PC-3 (cell line): ENCODE measurements around the gene OVOL2. TPM values are rescaled to one million over a fixed set of nuclear protein-coding genes. Genes with fewer than 3 reads are reported as not detected.

Experiments
- ATAC-seq: fragments of 200-7000 bp; cut with Tn5 transposase; 2 replicates; pipeline ENCODE4 v1.9.1; 2020; ENCODE audit warnings: mild to moderate bottlenecking, moderate library complexity
- BruUV-seq: library from RNA; stranded (reverse); fragments of 400-500 nt; replicated peaks from 2 replicates; lab custom pipeline; 2021; lab: Mats Ljungman, UMichigan
- CTCF ChIA-PET: fragments of 300-600 bp; sonication (Branson Sonifier 250); formaldehyde crosslinking; loops from one replicate; lab custom pipeline; 2022; ENCODE audit warnings: antibody characterized with exemption; lab: Charles Lee
- POLR2A ChIA-PET: fragments of 300-600 bp; sonication (Branson Sonifier 250); formaldehyde crosslinking; loops from one replicate; lab custom pipeline; 2022; ENCODE audit warnings: antibody characterized with exemption; ENCODE audit not compliant: unreplicated experiment; lab: Charles Lee
- DNase-seq: peaks from one replicate; pipeline ENCODE4 v3.0.0-alpha.2; 2015
- H2AFZ ChIP-seq: fragments of 300-600 bp; sonication (generic); 2 replicates; pipeline ENCODE4 v1.6.0; 2016; ENCODE audit warnings: antibody characterized with exemption, low read length
- H3F3A ChIP-seq: fragments of 300-600 bp; sonication (generic); one replicate; pipeline ENCODE4 v1.6.0; 2017; ENCODE audit warnings: antibody characterized with exemption, low read length, control low read depth, mild to moderate bottlenecking; ENCODE audit not compliant: unreplicated experiment
- H3K27ac ChIP-seq: fragments of 300-600 bp; sonication (generic); 2 replicates; pipeline ENCODE4 v1.5.1; 2016; ENCODE audit warnings: mild to moderate bottlenecking, low read length
- H3K27me3 ChIP-seq: fragments of 300-600 bp; sonication (generic); 2 replicates; pipeline ENCODE4 v1.6.1; 2016; ENCODE audit warnings: low read length, mixed read lengths
- H3K36me3 ChIP-seq: fragments of 300-600 bp; sonication (generic); 2 replicates; pipeline ENCODE4 v1.6.1; 2016; ENCODE audit warnings: low read depth, mixed run types, low read length, mixed read lengths
- H3K4me1 ChIP-seq: fragments of 300-600 bp; sonication (generic); 2 replicates; pipeline ENCODE4 v1.5.1; 2016; ENCODE audit warnings: low read length; ENCODE audit not compliant: insufficient read depth
- H3K4me2 ChIP-seq: fragments of 300-600 bp; sonication (generic); 2 replicates; pipeline ENCODE4 v1.6.0; 2016; ENCODE audit warnings: low read length
- H3K4me3 ChIP-seq: fragments of 300-600 bp; sonication (generic); 2 replicates; pipeline ENCODE4 v1.5.1; 2016; ENCODE audit warnings: mild to moderate bottlenecking, low read length, mixed read lengths
- H3K79me2 ChIP-seq: fragments of 300-600 bp; sonication (generic); 2 replicates; pipeline ENCODE4 v1.6.1; 2017; ENCODE audit warnings: low read length, mixed read lengths
- H3K9ac ChIP-seq: fragments of 300-600 bp; sonication (generic); 2 replicates; pipeline ENCODE4 v1.6.0; 2016; ENCODE audit warnings: mild to moderate bottlenecking, low read length
- H3K9me2 ChIP-seq: fragments of 300-600 bp; sonication (generic); replicated peaks from 2 replicates; pipeline ENCODE4 v1.6.1; 2016; ENCODE audit warnings: mixed run types, low read length, mixed read lengths
- H3K9me3 ChIP-seq: fragments of 300-600 bp; sonication (generic); 2 replicates; pipeline ENCODE4 v1.6.1; 2016; ENCODE audit warnings: low read length, mixed read lengths
- H4K20me1 ChIP-seq: fragments of 300-600 bp; sonication (generic); 2 replicates; pipeline ENCODE4 v1.6.1; 2016; ENCODE audit warnings: low read length, mixed read lengths
- EZH2 ChIP-seq: fragments of 300-600 bp; sonication (generic); IDR thresholded peaks from one replicate; pipeline ENCODE4 v1.6.1; 2017; ENCODE audit warnings: antibody characterized with exemption, mild to moderate bottlenecking, low read length; ENCODE audit not compliant: unreplicated experiment
- EZH2phosphoT487 ChIP-seq: fragments of 300-600 bp; sonication (generic); IDR thresholded peaks from 2 replicates; pipeline ENCODE4 v1.6.1; 2018; ENCODE audit warnings: mild to moderate bottlenecking, antibody characterized with exemption, low read length, borderline replicate concordance
- intact Hi-C: fragments of 100-400 bp; cut with micrococcal nuclease; formaldehyde crosslinking; loops from 2 replicates; pipeline ENCODE4 v1.9.0; 2023
- total RNA-seq: library from RNA; depleted of rRNA; stranded (reverse); fragments of >200 nt; gene quantifications from 2 replicates; pipeline ENCODE4 v1.2.3, GENCODE V29; 2014
- TF ChIP-seq, protein P1 (sequence below): fragments of 300-600 bp; sonication (generic); conservative IDR thresholded peaks from 2 replicates; pipeline ENCODE4 v1.5.1; 2017; ENCODE audit warnings: antibody characterized with exemption, low read depth, mild to moderate bottlenecking, low read length

The OVOL2 gene
- total RNA-seq, 1 experiment from 2014 or later: 23.1 TPM

DNA sequence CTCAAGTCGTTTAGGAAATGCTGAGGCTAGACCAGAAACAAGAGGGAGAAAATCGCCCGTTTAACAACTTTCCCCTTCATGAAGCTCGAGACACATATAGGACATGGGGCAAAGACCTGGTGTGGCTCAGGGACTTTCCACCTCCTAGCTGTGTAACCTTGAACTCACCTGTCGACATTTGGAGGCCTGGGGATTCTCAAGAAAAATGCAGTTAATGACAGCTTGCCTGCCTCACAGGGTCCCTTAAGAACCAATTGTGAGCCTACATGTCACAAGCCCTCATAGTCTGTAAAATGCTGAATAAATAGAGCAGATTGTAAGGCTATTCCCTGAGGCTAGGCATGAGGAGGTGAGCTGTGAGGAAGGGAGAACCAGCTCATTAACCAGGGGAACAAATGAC, 53.8 kb downstream of the OVOL2 start:
- Histone ChIP-seq H3F3A (no peaks in the 10 kb centered on the region), H3K79me2 (no peaks in the 10 kb centered on the region), H3K9me3 (no peaks in the 10 kb centered on the region), H3K9ac (no peak overlapping the region), H3K4me2 (no peak overlapping the region), H3K27ac (no peak overlapping the region), H3K36me3 (no peaks in the 10 kb centered on the region), H3K4me3 (no peak overlapping the region), H3K9me2 (no peaks in the 10 kb centered on the region), H2AFZ (no peak overlapping the region), H3K4me1 (peaks cover 10% of the 10 kb centered on the region), H4K20me1 (no peaks in the 10 kb centered on the region), H3K27me3 (no peaks in the 10 kb centered on the region)
- TF ChIP-seq EZH2: no peak
- TF ChIP-seq, protein P1, sequence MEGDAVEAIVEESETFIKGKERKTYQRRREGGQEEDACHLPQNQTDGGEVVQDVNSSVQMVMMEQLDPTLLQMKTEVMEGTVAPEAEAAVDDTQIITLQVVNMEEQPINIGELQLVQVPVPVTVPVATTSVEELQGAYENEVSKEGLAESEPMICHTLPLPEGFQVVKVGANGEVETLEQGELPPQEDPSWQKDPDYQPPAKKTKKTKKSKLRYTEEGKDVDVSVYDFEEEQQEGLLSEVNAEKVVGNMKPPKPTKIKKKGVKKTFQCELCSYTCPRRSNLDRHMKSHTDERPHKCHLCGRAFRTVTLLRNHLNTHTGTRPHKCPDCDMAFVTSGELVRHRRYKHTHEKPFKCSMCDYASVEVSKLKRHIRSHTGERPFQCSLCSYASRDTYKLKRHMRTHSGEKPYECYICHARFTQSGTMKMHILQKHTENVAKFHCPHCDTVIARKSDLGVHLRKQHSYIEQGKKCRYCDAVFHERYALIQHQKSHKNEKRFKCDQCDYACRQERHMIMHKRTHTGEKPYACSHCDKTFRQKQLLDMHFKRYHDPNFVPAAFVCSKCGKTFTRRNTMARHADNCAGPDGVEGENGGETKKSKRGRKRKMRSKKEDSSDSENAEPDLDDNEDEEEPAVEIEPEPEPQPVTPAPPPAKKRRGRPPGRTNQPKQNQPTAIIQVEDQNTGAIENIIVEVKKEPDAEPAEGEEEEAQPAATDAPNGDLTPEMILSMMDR: no peak
- intact Hi-C loops: no loop called here
- BruUV-seq: no TSS peak
- no peak for ATAC-seq
- POLR2A ChIA-PET: no interaction called here
- no peak for DNase-seq
- CTCF ChIA-PET: no interaction called here

DNA sequence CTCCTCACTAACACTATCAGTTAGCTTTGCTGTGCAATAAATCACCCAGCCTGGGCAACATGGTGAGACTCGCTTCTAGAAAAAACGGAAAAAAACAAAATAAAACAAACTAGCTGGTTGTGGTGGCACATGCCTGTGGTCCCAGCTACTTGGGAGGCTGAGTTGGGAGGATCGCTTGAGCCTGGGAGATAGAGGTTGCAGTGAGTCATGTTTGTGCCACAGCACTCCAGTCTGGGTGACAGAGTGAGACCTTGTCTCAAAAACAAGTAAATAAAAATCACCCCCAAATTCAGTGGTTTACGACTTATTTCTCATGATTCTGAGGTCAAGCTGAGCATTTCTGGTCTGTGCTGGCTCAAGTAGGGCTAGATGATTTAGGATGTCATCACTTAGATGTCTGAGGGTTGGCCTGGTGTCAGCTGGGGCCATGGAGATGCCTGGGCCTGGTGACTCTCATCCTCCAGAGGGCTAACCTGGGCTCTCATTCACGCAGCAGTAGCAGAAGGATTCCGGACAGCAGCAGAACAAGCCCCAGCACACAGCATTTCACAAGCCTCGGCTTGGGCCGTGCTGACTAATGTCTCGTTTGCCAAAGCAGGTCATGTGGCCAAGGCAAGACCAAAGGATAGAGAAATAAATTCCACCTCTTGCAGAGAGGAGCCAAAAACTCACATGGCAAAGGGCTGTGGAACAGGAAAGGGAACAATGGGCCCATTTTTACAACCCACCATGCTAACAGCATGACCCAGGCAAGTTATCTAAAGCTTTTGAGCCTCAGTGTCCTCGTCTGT, 56.4 kb downstream of the OVOL2 start:
- no peaks in the 10 kb centered on the region for H3K36me3 ChIP-seq
- BruUV-seq: no TSS peak
- no peaks in the 10 kb centered on the region for H3K79me2 ChIP-seq
- no peak overlapping the region for H3K4me3 ChIP-seq
- no peak overlapping the region for H3K4me2 ChIP-seq
- TF ChIP-seq EZH2 (no peak), EZH2phosphoT487 (no peak)
- TF ChIP-seq, protein P1: no peak
- H3K9me3 ChIP-seq: no peaks in the 10 kb centered on the region
- H4K20me1 ChIP-seq: no peaks in the 10 kb centered on the region
- H3F3A ChIP-seq: no peaks in the 10 kb centered on the region
- ChIA-PET CTCF (no interaction called here), POLR2A (interaction anchor here (0.6 kb wide), 1 partner anchor 16 kb away, joined by 3 read pairs; no protein-coding TSS in a partner anchor)
- peak; percentile 86 for ATAC-seq
- no peaks in the 10 kb centered on the region for H3K27me3 ChIP-seq
- no peak overlapping the region; the same call in 1 of the 2 replicates for H3K27ac ChIP-seq
- intact Hi-C loops: no loop called here
- H3K4me1 ChIP-seq: peaks cover 12% of the 10 kb centered on the region
- peak overlapping the region; percentile 8; the same call in 1 of the 2 replicates for H2AFZ ChIP-seq
- no peak overlapping the region for H3K9ac ChIP-seq
- DNase-seq: peak; percentile 69
- H3K9me2 ChIP-seq: no peaks in the 10 kb centered on the region

DNA sequence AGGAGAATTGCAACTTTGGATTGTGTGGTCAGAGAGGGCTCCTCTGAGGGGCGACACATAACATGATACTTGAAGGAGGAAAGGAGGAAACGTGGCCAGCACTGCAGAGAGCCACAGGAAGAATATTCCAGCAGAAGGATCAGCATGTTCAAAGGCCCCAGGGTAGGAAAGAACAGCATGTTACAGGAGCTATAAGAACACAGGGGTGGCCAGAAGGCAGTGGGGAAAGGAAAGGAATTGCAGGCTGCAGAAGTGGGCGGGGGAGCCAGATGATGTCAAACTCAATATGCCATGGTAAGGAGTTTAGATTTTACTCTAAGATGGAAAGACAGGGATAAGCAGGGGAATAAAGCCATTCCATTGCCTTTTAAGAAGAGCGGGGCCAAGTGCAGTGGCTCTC, 58.1 kb downstream of the OVOL2 start:
- no peak overlapping the region for H3K9ac ChIP-seq
- H3K9me2 ChIP-seq: no peaks in the 10 kb centered on the region
- intact Hi-C loops: loop anchor here (5.0 to 10.0 kb wide), 3 partner anchors 102 to 465 kb away; partner anchors contain the start of gene BFSP1
- no peak for ATAC-seq
- no peak overlapping the region for H3K27ac ChIP-seq
- ChIA-PET POLR2A (no interaction called here), CTCF (no interaction called here)
- no peak overlapping the region for H2AFZ ChIP-seq
- TF ChIP-seq, protein P1: no peak
- TF ChIP-seq EZH2phosphoT487 (no peak), EZH2 (no peak)
- H3K79me2 ChIP-seq: no peaks in the 10 kb centered on the region
- peaks cover 17% of the 10 kb centered on the region for H3K4me1 ChIP-seq
- no peak overlapping the region for H3K4me2 ChIP-seq
- no peaks in the 10 kb centered on the region for H3F3A ChIP-seq
- DNase-seq: no peak
- no peaks in the 10 kb centered on the region for H3K36me3 ChIP-seq
- H4K20me1 ChIP-seq: no peaks in the 10 kb centered on the region
- BruUV-seq: no TSS peak
- H3K4me3 ChIP-seq: no peak overlapping the region
- H3K9me3 ChIP-seq: no peaks in the 10 kb centered on the region
- H3K27me3 ChIP-seq: no peaks in the 10 kb centered on the region
